K562 (cell line): ENCODE data around the gene TTYH2. TPM values are rescaled to one million over a fixed set of nuclear protein-coding genes. Genes with fewer than 3 reads are reported as not detected.

Experiments used
- ATAC-seq: fragments of 200-7000 bp; cut with Tn5 transposase; 3 replicates; pipeline ENCODE4 v1.9.1; 2020; ENCODE audit warnings: moderate library complexity
- BruUV-seq: library from RNA; stranded (reverse); fragments of 400-500 nt; replicated peaks from 2 replicates; lab custom pipeline; 2021; lab: Mats Ljungman, UMichigan
- CTCF ChIA-PET: fragments of 300-600 bp; formaldehyde crosslinking; extraction: SDS; loops from one replicate; lab custom pipeline; 2021; ENCODE audit warnings: low intra/inter-chr PET ratio; lab: Yijun Ruan, JAX
- POLR2A ChIA-PET: fragments of 300-600, 350-650 bp; sonication (Branson Sonifier 250); formaldehyde crosslinking; extraction: SDS; loops from one replicate; lab custom pipeline; 2021; ENCODE audit warnings: antibody characterized with exemption, inconsistent platforms; lab: Yijun Ruan, JAX
- DNase-seq, 4 experiments: peaks; one replicate each; pipeline versions ENCODE4 v3.0.0 to v3.0.0-alpha.2; 2011 to 2018; ENCODE audit warnings: low spot score in 3 of 4, mixed read lengths in 3 of 4; ENCODE audit errors: extremely low read depth in 1 of 4
- FAIRE-seq: peaks from 2 replicates; lab custom pipeline; 2011; peaks lifted over from hg19 to GRCh38; lab: Jason Lieb, UNC
- H2AFZ ChIP-seq: 2 replicates; pipeline ENCODE4 v1.6.0; 2011; ENCODE audit warnings: low read depth, low read length, control low read depth, inconsistent platforms
- H3K27ac ChIP-seq: fragments of 200-600 bp; 3 replicates; pipeline ENCODE4 v1.8.0; 2011; ENCODE audit warnings: low read depth, mild to moderate bottlenecking, control low read depth, inconsistent platforms, low read length, moderate library complexity, mixed read lengths; ENCODE audit errors: extremely low read depth
- H3K27me3 ChIP-seq, 2 experiments: fragments of 300-600 bp in 1 of 2; 2 replicates in 1 of 2; 3 replicates in 1 of 2; pipeline versions ENCODE4 v1.6.0 to v1.8.0; 2011; ENCODE audit warnings: inconsistent platforms in 2 of 2, low read length in 2 of 2, mild to moderate bottlenecking in 1 of 2, mixed read lengths in 1 of 2, moderate library complexity in 1 of 2; ENCODE audit not compliant: control insufficient read depth in 2 of 2, insufficient read depth in 2 of 2
- H3K36me3 ChIP-seq: fragments of 300-600 bp; 3 replicates; pipeline ENCODE4 v1.8.0; 2011; ENCODE audit warnings: mild to moderate bottlenecking, low read length, inconsistent platforms; ENCODE audit not compliant: control insufficient read depth, insufficient read depth
- H3K4me1 ChIP-seq, 2 experiments: fragments of 200-600 bp in 1 of 2; replicated peaks in 1 of 2; 2 replicates in 1 of 2; 3 replicates in 1 of 2; pipeline versions ENCODE4 v1.5.1 to v1.8.0; 2011; ENCODE audit warnings: inconsistent platforms in 2 of 2, low read length in 2 of 2, mild to moderate bottlenecking in 1 of 2, mixed read lengths in 1 of 2, moderate library complexity in 1 of 2; ENCODE audit not compliant: control insufficient read depth in 2 of 2, insufficient read depth in 2 of 2
- H3K4me2 ChIP-seq: 2 replicates; pipeline ENCODE4 v1.6.1; 2011; ENCODE audit warnings: low read length, control low read depth, inconsistent platforms, mixed read lengths; ENCODE audit not compliant: insufficient read depth
- H3K4me3 ChIP-seq: fragments of 200-600 bp; sonication (generic), shearing (Covaris generic); 2 replicates; pipeline ENCODE4 v1.5.1; 2016; ENCODE audit warnings: control low read depth, inconsistent platforms
- H3K79me2 ChIP-seq: fragments of 200-600 bp; 3 replicates; pipeline ENCODE4 v1.8.0; 2011; ENCODE audit warnings: low read length, inconsistent platforms; ENCODE audit not compliant: control insufficient read depth, insufficient read depth
- H3K9ac ChIP-seq, 2 experiments: 2 replicates each; pipeline versions ENCODE4 v1.6.0 to v1.6.1; 2011; ENCODE audit warnings: low read depth in 2 of 2, low read length in 2 of 2, control low read depth in 1 of 2, inconsistent platforms in 1 of 2, mild to moderate bottlenecking in 1 of 2, mixed read lengths in 1 of 2; ENCODE audit not compliant: insufficient read depth in 1 of 2
- H3K9me1 ChIP-seq: one replicate; pipeline ENCODE4 v1.6.0; 2011; ENCODE audit warnings: inconsistent platforms, mild to moderate bottlenecking, low read length, moderate library complexity; ENCODE audit not compliant: control insufficient read depth, insufficient read depth
- H3K9me3 ChIP-seq: replicated peaks from 2 replicates; pipeline ENCODE4 v1.5.1; 2011; ENCODE audit warnings: low read depth, low read length, inconsistent platforms; ENCODE audit not compliant: control insufficient read depth, insufficient read depth
- H4K20me1 ChIP-seq: replicated peaks from 2 replicates; pipeline ENCODE4 v1.6.1; 2011; ENCODE audit warnings: low read length, inconsistent platforms, mixed read lengths; ENCODE audit not compliant: control insufficient read depth, insufficient read depth
- ATF4 ChIP-seq: fragments of 450-650 bp; formaldehyde crosslinking; IDR thresholded peaks from 2 replicates; pipeline ENCODE4 v1.4.0; 2022; ENCODE audit warnings: mild to moderate bottlenecking, moderate library complexity
- PTBP1 ChIP-seq: fragments of 200-400 bp; formaldehyde crosslinking; IDR thresholded peaks from 2 replicates; pipeline ENCODE4 v1.6.1; 2017; ENCODE audit warnings: low read depth, low read length
- SMAD2 ChIP-seq: fragments of 150-350 bp; IDR thresholded peaks from 2 replicates; pipeline ENCODE4 v1.6.1; 2014; ENCODE audit warnings: low read depth, mild to moderate bottlenecking, low read length
- ZNF217 ChIP-seq: sonication (generic); formaldehyde crosslinking; IDR thresholded peaks from 2 replicates; pipeline ENCODE4 v1.8.0; 2022; ENCODE audit warnings: mild to moderate bottlenecking, missing genetic modification reagents
- ZNF830 ChIP-seq: fragments of 250-450 bp; sonication (Bioruptor Pico); IDR thresholded peaks from 2 replicates; pipeline ENCODE4 v1.5.0; 2021; ENCODE audit warnings: mild to moderate bottlenecking
- WGBS: fragments of 100-300 bp; shearing (Covaris generic); methylation state at CpG from one replicate; pipeline ENCODE4 v1.1.6; 2016; ENCODE audit warnings: low coverage, mixed read lengths; ENCODE audit not compliant: insufficient coverage; ENCODE audit errors: missing lambda C conversion rate; 5-methylcytosine and 5-hydroxymethylcytosine counted together
- in situ Hi-C: fragments of 300-500 bp; cut with MboI; formaldehyde crosslinking; loops from 4 replicates; pipeline ENCODE4 v1.15.0; 2018; ENCODE audit warnings: inconsistent platforms, mixed read lengths
- intact Hi-C: fragments of 100-400 bp; cut with micrococcal nuclease; formaldehyde crosslinking; loops from 2 replicates; pipeline ENCODE4 v1.14.2; 2022
- polyA plus RNA-seq, 8 experiments: library from polyadenylated mRNA; depleted of rRNA in 4 of 8; stranded (reverse) in 5 of 8; unstranded in 3 of 8; fragments of >200 nt; fragmentation: Nextera tagmentation in 2 of 8; fragmentation: Illumina TruSeq in 1 of 8; extraction: Ambion mirVana in 2 of 8; extraction: Trizol in 1 of 8; gene quantifications; 2 replicates each; pipeline versions ENCODE4 v1.2.1 to v1.2.3, GENCODE V29; 2011 to 2014; ENCODE audit warnings: inconsistent platforms in 1 of 8, missing spikeins in 1 of 8
- total RNA-seq, 7 experiments: library from RNA; depleted of rRNA in 6 of 7; stranded (reverse); fragments of >200 nt in 6 of 7; fragmentation: Illumina TruSeq in 2 of 7; extraction: Trizol in 2 of 7; gene quantifications; 2 replicates each; pipeline versions ENCODE4 v1.2.1 to v1.2.3, GENCODE V29; 2011 to 2021; ENCODE audit warnings: low replicate concordance in 1 of 7
- TF ChIP-seq, protein P1 (sequence below), 2 experiments: fragments of 450-650 bp; IDR thresholded peaks; 2 replicates each; pipeline ENCODE4 v1.6.1; 2016; ENCODE audit warnings: mild to moderate bottlenecking in 2 of 2, borderline replicate concordance in 1 of 2, low read depth in 1 of 2, moderate library complexity in 1 of 2
- TF ChIP-seq, protein P2 (sequence below): fragments of 250-450 bp; sonication (Bioruptor Pico); IDR thresholded peaks from 2 replicates; pipeline ENCODE4 v1.4.0; 2020

TTYH2 gene
- total and polyA plus RNA-seq, 9 of the 15 experiments (the other 6 are each of a cell fraction or from before 2014, with no cell fraction given), result 0.03 to 2.0 (median 0.91) TPM

- DNase-seq, result no peak
- TF ChIP-seq, protein P1, sequence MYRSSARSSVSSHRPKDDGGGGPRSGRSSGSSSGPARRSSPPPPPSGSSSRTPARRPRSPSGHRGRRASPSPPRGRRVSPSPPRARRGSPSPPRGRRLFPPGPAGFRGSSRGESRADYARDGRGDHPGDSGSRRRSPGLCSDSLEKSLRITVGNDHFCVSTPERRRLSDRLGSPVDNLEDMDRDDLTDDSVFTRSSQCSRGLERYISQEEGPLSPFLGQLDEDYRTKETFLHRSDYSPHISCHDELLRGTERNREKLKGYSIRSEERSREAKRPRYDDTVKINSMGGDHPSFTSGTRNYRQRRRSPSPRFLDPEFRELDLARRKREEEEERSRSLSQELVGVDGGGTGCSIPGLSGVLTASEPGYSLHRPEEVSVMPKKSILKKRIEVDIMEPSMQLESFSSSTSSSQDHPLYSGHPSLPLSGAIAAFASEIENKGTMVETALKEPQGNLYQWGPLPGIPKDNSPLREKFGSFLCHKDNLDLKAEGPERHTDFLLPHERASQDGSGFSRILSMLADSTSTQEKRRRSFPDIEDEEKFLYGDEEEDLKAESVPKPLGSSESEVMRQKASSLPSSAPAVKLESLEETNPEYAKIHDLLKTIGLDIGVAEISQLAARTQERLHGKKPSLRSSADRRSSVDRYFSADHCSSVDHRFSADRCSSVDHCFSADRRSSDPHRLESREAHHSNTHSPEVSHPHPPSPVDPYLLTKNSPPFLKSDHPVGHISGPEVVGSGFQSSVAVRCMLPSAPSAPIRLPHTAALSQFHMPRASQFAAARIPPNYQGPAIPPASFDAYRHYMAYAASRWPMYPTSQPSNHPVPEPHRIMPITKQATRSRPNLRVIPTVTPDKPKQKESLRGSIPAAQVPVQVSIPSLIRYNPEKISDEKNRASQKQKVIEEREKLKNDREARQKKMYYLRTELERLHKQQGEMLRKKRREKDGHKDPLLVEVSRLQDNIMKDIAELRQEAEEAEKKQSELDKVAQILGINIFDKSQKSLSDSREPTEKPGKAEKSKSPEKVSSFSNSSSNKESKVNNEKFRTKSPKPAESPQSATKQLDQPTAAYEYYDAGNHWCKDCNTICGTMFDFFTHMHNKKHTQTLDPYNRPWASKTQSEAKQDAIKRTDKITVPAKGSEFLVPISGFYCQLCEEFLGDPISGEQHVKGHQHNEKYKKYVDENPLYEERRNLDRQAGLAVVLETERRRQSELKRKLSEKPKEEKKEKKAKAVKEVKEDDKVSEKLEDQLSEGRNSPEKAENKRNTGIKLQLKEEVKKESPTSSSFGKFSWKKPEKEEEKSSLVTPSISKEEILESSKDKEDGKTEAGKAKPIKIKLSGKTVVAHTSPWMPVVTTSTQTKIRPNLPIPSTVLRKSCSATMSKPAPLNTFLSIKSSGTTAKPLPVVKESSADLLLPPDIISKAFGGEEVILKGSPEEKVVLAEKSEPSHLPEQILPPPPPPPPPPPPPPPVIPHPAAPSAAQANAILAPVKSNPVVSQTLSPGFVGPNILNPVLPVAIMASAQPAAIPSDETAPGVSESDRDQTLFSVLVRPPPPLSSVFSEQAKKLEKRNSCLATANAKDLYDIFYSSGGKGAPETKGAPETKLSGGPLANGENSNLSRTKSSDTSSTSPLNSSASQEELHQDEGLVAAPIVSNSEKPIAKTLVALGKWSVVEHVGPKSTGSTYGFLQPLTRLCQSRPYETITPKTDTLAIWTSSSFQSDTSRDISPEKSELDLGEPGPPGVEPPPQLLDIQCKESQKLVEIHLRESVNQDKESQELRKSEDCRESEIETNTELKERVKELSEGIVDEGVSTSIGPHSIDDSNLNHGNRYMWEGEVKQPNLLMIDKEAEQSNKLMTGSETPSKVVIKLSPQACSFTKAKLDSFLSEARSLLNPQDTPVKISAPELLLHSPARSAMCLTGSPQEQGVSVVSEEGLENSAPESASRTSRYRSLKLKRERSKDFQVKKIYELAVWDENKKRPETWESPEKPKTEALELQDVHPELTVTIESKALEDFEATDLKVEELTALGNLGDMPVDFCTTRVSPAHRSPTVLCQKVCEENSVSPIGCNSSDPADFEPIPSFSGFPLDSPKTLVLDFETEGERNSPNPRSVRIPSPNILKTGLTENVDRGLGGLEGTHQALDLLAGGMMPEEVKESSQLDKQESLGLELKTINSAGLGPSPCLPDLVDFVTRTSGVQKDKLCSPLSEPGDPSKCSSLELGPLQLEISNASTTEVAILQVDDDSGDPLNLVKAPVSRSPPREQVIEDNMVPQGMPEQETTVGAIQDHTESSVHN (IDR thresholded peaks at IDR 0.05; ENCODE audit: borderline replicate concordance in 1 of 2, low read depth in 1 of 2), result no peak
- TF ChIP-seq ATF4 (CRISPR knock-in tag) (no peak), ZNF217 (CRISPR knock-in tag) (no peak), PTBP1 (no peak), SMAD2 (no peak), ZNF830 (CRISPR knock-in tag) (no peak)
- TF ChIP-seq, protein P2, sequence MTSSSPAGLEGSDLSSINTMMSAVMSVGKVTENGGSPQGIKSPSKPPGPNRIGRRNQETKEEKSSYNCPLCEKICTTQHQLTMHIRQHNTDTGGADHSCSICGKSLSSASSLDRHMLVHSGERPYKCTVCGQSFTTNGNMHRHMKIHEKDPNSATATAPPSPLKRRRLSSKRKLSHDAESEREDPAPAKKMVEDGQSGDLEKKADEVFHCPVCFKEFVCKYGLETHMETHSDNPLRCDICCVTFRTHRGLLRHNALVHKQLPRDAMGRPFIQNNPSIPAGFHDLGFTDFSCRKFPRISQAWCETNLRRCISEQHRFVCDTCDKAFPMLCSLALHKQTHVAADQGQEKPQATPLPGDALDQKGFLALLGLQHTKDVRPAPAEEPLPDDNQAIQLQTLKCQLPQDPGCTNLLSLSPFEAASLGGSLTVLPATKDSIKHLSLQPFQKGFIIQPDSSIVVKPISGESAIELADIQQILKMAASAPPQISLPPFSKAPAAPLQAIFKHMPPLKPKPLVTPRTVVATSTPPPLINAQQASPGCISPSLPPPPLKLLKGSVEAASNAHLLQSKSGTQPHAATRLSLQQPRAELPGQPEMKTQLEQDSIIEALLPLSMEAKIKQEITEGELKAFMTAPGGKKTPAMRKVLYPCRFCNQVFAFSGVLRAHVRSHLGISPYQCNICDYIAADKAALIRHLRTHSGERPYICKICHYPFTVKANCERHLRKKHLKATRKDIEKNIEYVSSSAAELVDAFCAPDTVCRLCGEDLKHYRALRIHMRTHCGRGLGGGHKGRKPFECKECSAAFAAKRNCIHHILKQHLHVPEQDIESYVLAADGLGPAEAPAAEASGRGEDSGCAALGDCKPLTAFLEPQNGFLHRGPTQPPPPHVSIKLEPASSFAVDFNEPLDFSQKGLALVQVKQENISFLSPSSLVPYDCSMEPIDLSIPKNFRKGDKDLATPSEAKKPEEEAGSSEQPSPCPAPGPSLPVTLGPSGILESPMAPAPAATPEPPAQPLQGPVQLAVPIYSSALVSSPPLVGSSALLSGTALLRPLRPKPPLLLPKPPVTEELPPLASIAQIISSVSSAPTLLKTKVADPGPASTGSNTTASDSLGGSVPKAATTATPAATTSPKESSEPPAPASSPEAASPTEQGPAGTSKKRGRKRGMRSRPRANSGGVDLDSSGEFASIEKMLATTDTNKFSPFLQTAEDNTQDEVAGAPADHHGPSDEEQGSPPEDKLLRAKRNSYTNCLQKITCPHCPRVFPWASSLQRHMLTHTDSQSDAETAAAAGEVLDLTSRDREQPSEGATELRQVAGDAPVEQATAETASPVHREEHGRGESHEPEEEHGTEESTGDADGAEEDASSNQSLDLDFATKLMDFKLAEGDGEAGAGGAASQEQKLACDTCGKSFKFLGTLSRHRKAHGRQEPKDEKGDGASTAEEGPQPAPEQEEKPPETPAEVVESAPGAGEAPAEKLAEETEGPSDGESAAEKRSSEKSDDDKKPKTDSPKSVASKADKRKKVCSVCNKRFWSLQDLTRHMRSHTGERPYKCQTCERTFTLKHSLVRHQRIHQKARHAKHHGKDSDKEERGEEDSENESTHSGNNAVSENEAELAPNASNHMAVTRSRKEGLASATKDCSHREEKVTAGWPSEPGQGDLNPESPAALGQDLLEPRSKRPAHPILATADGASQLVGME (CRISPR knock-in tag), result no peak
These were observed 22.6 kb downstream of the TTYH2 start for GRCh38 chr17:74235911-74236371.

More at GRCh38 chr17:74235911-74236371, 22.6 kb downstream of the TTYH2 start:
- Histone ChIP-seq H3K4me2 (no peak overlapping the region), H3K79me2 (no peaks in the 10 kb centered on the region), H3K27me3 (no peaks in the 10 kb centered on the region; a peak in 1 of 5 replicates), H3K27ac (no peak overlapping the region), H3K36me3 (no peaks in the 10 kb centered on the region), H3K9ac (no peak overlapping the region), H3K9me1 (no peaks in the 10 kb centered on the region), H3K9me3 (no peaks in the 10 kb centered on the region), H4K20me1 (no peaks in the 10 kb centered on the region), H2AFZ (no peak overlapping the region), H3K4me1 (peaks cover 7 to 27% of the 10 kb centered on the region in 2 experiments), H3K4me3 (no peak overlapping the region)
- ATAC-seq (no peak), FAIRE-seq (no peak)
- WGBS, result 65% methylated on average over 7 of the region's 8 CpGs
- CTCF ChIA-PET, result no interaction called here
- intact Hi-C loops (no loop called here), in situ Hi-C loops (no loop called here)
- no TSS peak for BruUV-seq
- POLR2A ChIA-PET, result interaction anchor here (0.6 to 1.4 kb wide), 5 partner anchors 8 to 27 kb away, joined by 3 to 4 read pairs (median 3); no protein-coding TSS in a partner anchor
